Measurements from ENCODE around the gene PLA2G7.

- TF ChIP-seq YY1 (IDR thresholded peaks at IDR 0.05; ENCODE audit: insufficient read depth, insufficient read length): no peak
- no peak for TF ChIP-seq SUZ12 (IDR thresholded peaks at IDR 0.05; ENCODE audit: extremely low read depth, insufficient read depth, insufficient read length)
Measured at GRCh38 chr6:46706464-46706863, 28.7 kb downstream of the PLA2G7 start.

Measured in NT2/D1 (cell line).